Measurements from ENCODE around the gene CBX1.

GRCh38 chr17:48054238-48055185, 46.8 kb downstream of the CBX1 start:
- TF ChIP-seq POLR2A (IDR thresholded peaks at IDR 0.05), result no peak
- no peak for TF ChIP-seq CTCF (IDR thresholded peaks at IDR 0.05)

Data from testis (tissue), 2 donors.